ENCODE measurements around the gene PACRG. TPM values are rescaled to one million over a fixed set of nuclear protein-coding genes. Genes with fewer than 3 reads are reported as not detected.

Gene PACRG
- total and polyA plus RNA-seq, 2 of the 4 experiments (the other 2 are of a cell fraction) = not detected

DNA sequence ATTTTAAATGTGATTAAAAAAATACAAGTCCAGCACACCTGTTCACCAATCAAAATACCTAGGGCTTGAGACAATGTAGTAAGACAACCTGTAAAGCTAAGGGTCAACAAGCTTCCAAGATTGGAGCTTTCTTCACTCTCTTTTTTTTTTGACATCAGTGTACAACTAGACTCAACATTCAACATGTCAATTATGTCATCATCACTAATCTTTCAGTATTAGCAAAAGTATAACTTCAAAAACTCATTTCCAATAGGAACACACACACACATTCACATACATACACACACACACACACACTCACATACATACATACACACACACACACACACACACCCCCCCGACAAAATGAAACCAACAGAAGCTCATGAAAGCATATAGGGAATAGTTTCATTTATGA, 26.2 kb upstream of the PACRG start:
- no peak overlapping the region for H3K18ac ChIP-seq (ENCODE audit: low read depth, low read length)
- no peak overlapping the region for H2BK20ac ChIP-seq (ENCODE audit: low read depth, low read length)
- no peak overlapping the region for H3K56ac ChIP-seq (ENCODE audit: extremely low read depth, insufficient read depth, low read length)
- H3K36me3 ChIP-seq (ENCODE audit: control insufficient read depth, insufficient read depth, low read length) = no peaks in the 10 kb centered on the region
- H4K8ac ChIP-seq (ENCODE audit: low read depth in 2 of 2, low read length in 2 of 2) = no peak overlapping the region
- ChIA-PET CTCF (interaction anchor here (0.5 kb wide), 1 partner anchor 25 kb away, joined by 3 read pairs; no protein-coding TSS in a partner anchor), POLR2A (ENCODE audit: unreplicated experiment) (no interaction called here)
- H3K4me1 ChIP-seq (ENCODE audit: control insufficient read depth, insufficient read depth, low read length) = no peaks in the 10 kb centered on the region
- intact Hi-C loops (cut with micrococcal nuclease) (no loop called here), in situ Hi-C loops (cut with MboI; ENCODE audit: low sequenced_read_pairs) (no loop called here), dilution Hi-C loops (cut with HindIII; ENCODE audit: low sequenced_read_pairs, unreplicated experiment) (no loop called here)
- DNase-seq (no peak), ATAC-seq (ENCODE audit: low read depth) (no peak)
- peaks cover 9% of the 10 kb centered on the region for H3K9me3 ChIP-seq (ENCODE audit: control insufficient read depth, insufficient read depth, low read length)
- H3K9ac ChIP-seq (ENCODE audit: low read depth, low read length) = no peak overlapping the region
- H2BK120ac ChIP-seq (ENCODE audit: low read depth, low read length) = no peak overlapping the region
- no peak overlapping the region for H2BK15ac ChIP-seq (ENCODE audit: low read depth, low read length)
- H4K91ac ChIP-seq (ENCODE audit: insufficient read depth, low read depth, low read length) = no peak overlapping the region
- H2AFZ ChIP-seq (replicated peaks; ENCODE audit: low read length, poor library complexity) = no peak overlapping the region
- H3K23ac ChIP-seq (ENCODE audit: low read depth, low read length) = no peak overlapping the region
- H3K9me1 ChIP-seq (ENCODE audit: insufficient read depth, low read length) = no peaks in the 10 kb centered on the region
- whole genome bisulfite sequencing, 2 experiments (ENCODE audit: extremely low coverage in 2 of 2, insufficient read length in 1 of 2) = no CpG with 5 or more reads among the region's 1 CpG
- no peaks in the 10 kb centered on the region for H3K79me1 ChIP-seq (ENCODE audit: low read depth in 1 of 2, low read length in 2 of 2)
- H2AK5ac ChIP-seq (ENCODE audit: low read depth, low read length) = no peak overlapping the region
- no TSS peak for BruUV-seq (replicated peaks)
- no peak overlapping the region for H3K4me3 ChIP-seq (ENCODE audit: insufficient read depth, low read depth, low read length)
- H4K5ac ChIP-seq (ENCODE audit: low read depth, low read length) = no peak overlapping the region
- no peak overlapping the region for H2AK9ac ChIP-seq (replicated peaks; ENCODE audit: low read depth, low read length, poor library complexity)
- H4K20me1 ChIP-seq (ENCODE audit: insufficient read depth, low read length) = no peaks in the 10 kb centered on the region
- H3K4ac ChIP-seq (ENCODE audit: low read depth, low read length) = no peak overlapping the region
- H3K14ac ChIP-seq (replicated peaks; ENCODE audit: low read depth, low read length) = no peak overlapping the region
- H3K4me2 ChIP-seq (ENCODE audit: low read depth, low read length) = no peak overlapping the region
- TF ChIP-seq FOS (IDR thresholded peaks at IDR 0.05; ENCODE audit: low read depth, low read length) (no peak), RCOR1 (IDR thresholded peaks at IDR 0.05; ENCODE audit: insufficient replicate concordance, low read length) (no peak), RFX5 (IDR thresholded peaks at IDR 0.05; ENCODE audit: low read depth, low read length) (no peak), POLR2A (IDR thresholded peaks at IDR 0.05; ENCODE audit: low read depth, low read length) (no peak), BHLHE40 (IDR thresholded peaks at IDR 0.05; ENCODE audit: low read depth, low read length) (no peak), MXI1 (IDR thresholded peaks at IDR 0.05; ENCODE audit: borderline replicate concordance, low read depth, low read length) (no peak), MAZ (IDR thresholded peaks at IDR 0.05; ENCODE audit: borderline replicate concordance, low read depth, low read length) (no peak), SMC3 (IDR thresholded peaks at IDR 0.05; ENCODE audit: low read depth, low read length) (no peak), CEBPB (IDR thresholded peaks at IDR 0.05; ENCODE audit: low read depth, low read length) (no peak), MAFK (IDR thresholded peaks at IDR 0.05; ENCODE audit: low read depth, low read length) (no peak), NFE2L2 (IDR thresholded peaks at IDR 0.05; ENCODE audit: low read depth, low read length) (no peak), CHD1 (IDR thresholded peaks at IDR 0.05; ENCODE audit: low read depth, low read length) (no peak)
- TF ChIP-seq, protein P1, sequence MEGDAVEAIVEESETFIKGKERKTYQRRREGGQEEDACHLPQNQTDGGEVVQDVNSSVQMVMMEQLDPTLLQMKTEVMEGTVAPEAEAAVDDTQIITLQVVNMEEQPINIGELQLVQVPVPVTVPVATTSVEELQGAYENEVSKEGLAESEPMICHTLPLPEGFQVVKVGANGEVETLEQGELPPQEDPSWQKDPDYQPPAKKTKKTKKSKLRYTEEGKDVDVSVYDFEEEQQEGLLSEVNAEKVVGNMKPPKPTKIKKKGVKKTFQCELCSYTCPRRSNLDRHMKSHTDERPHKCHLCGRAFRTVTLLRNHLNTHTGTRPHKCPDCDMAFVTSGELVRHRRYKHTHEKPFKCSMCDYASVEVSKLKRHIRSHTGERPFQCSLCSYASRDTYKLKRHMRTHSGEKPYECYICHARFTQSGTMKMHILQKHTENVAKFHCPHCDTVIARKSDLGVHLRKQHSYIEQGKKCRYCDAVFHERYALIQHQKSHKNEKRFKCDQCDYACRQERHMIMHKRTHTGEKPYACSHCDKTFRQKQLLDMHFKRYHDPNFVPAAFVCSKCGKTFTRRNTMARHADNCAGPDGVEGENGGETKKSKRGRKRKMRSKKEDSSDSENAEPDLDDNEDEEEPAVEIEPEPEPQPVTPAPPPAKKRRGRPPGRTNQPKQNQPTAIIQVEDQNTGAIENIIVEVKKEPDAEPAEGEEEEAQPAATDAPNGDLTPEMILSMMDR (conservative IDR thresholded peaks at IDR 0.05; ENCODE audit: low read depth, low read length) = no peak
- TF ChIP-seq, protein P2, sequence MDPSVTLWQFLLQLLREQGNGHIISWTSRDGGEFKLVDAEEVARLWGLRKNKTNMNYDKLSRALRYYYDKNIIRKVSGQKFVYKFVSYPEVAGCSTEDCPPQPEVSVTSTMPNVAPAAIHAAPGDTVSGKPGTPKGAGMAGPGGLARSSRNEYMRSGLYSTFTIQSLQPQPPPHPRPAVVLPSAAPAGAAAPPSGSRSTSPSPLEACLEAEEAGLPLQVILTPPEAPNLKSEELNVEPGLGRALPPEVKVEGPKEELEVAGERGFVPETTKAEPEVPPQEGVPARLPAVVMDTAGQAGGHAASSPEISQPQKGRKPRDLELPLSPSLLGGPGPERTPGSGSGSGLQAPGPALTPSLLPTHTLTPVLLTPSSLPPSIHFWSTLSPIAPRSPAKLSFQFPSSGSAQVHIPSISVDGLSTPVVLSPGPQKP (IDR thresholded peaks at IDR 0.05; ENCODE audit: borderline replicate concordance, low read depth, low read length) = no peak
- TF ChIP-seq, protein P3, sequence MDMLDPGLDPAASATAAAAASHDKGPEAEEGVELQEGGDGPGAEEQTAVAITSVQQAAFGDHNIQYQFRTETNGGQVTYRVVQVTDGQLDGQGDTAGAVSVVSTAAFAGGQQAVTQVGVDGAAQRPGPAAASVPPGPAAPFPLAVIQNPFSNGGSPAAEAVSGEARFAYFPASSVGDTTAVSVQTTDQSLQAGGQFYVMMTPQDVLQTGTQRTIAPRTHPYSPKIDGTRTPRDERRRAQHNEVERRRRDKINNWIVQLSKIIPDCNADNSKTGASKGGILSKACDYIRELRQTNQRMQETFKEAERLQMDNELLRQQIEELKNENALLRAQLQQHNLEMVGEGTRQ (IDR thresholded peaks at IDR 0.05; ENCODE audit: low read depth, low read length) = no peak
- no peak overlapping the region for H3K27ac ChIP-seq (ENCODE audit: insufficient read depth, low read length)
- peak overlapping the region; percentile 45 for H2BK5ac ChIP-seq (ENCODE audit: low read depth, low read length, poor library complexity, severe bottlenecking)
- no peaks in the 10 kb centered on the region for H3K27me3 ChIP-seq (ENCODE audit: control insufficient read depth, insufficient read depth, low read length)
